Psoas muscle (tissue), 8 donors: ENCODE data around the gene TRIML2. TPM values are rescaled to one million over a fixed set of nuclear protein-coding genes. Genes with fewer than 3 reads are reported as not detected.
"Not testable (repeated sequence)": the region's sequence is repeated elsewhere in the genome, so short reads cannot be mapped to it uniquely, and the experiment has no call there.

Experiments
- ATAC-seq, 4 donors: fragments of 200-7000 bp; cut with Tn5 transposase; one replicate each; pipeline ENCODE4 v1.9.1; 2020; ENCODE audit warnings: moderate library complexity in 3 of 4, mild to moderate bottlenecking in 2 of 4
- DNase-seq, 2 donors: peaks; one replicate each; pipeline ENCODE4 v3.0.0-alpha.2; 2020
- H3K27ac ChIP-seq: fragments of 200-600 bp; one replicate; pipeline ENCODE4 v1.8.0; 2022
- H3K27me3 ChIP-seq, 3 donors: fragments of 200-600 bp in 1 of 3; one replicate each; pipeline versions ENCODE4 v1.6.1 to v1.8.0; 2013 to 2022; ENCODE audit warnings: low read length in 2 of 3, mild to moderate bottlenecking in 2 of 3, moderate library complexity in 1 of 3; ENCODE audit not compliant: insufficient read depth in 3 of 3
- H3K36me3 ChIP-seq, 2 donors: fragments of 200-600 bp in 1 of 2; one replicate each; pipeline versions ENCODE4 v1.6.1 to v1.8.0; 2013 to 2022; ENCODE audit warnings: low read depth in 1 of 2, mild to moderate bottlenecking in 1 of 2, moderate library complexity in 1 of 2; ENCODE audit not compliant: insufficient read depth in 1 of 2
- H3K4me1 ChIP-seq: fragments of 200-600 bp; one replicate; pipeline ENCODE4 v1.8.0; 2022
- H3K4me3 ChIP-seq: fragments of 200-600 bp; one replicate; pipeline ENCODE4 v1.8.0; 2022; ENCODE audit warnings: mild to moderate bottlenecking
- H3K9me3 ChIP-seq: fragments of 200-600 bp; one replicate; pipeline ENCODE4 v1.8.0; 2022
- CTCF ChIP-seq: fragments of 200-600 bp; IDR thresholded peaks from one replicate; pipeline ENCODE4 v1.8.0; 2022; ENCODE audit warnings: antibody characterized with exemption
- WGBS, 3 donors: extraction: QIAGEN DNeasy Blood & Tissue Kit; methylation state at CpG; one replicate each; pipeline versions ENCODE4 v1.1.6 to v1.1.7; 2013; 5-methylcytosine and 5-hydroxymethylcytosine counted together
- intact Hi-C, 2 donors: fragments of 100-400 bp; cut with DNase I; formaldehyde crosslinking; loops; one replicate each; pipeline versions ENCODE4 v1.11.0 to v1.14.2; 2022
- polyA plus RNA-seq, 3 donors: library from polyadenylated mRNA; stranded (reverse); fragments of 200-250 nt; gene quantifications; one replicate each; pipeline ENCODE4 v1.2.3, GENCODE V29; 2013
- total RNA-seq, 4 donors: library from RNA; stranded (reverse); fragmentation: NEBNext Ultra II Directional in 2 of 4; extraction: Animal tissue kit (Norgen Biotek cat#: 25700) in 2 of 4; gene quantifications; one replicate each; pipeline versions ENCODE4 v1.2.1 to v1.2.4, GENCODE V29; 2021 to 2023
- donor health status: healthy with polysubstance abuse.
- donor health status: DM: no; HTN: no; CAD: no; lungs with moderate emphysema.
- donor health status: Bipolar disorder and iron deficiency.
- donor health status: healthy.
- donor health status: DM: yes; HTN: yes; CAD: no.
- donor health status: DM: no; HTN: no; CAD: no.
- donor health status: DM: no; HTN: no; CAD: no.
- donor health status: DM: yes; HTN: yes; CAD: no.

The TRIML2 gene
- total and polyA plus RNA-seq, 7 donors: not detected

GRCh38 chr4:188061083-188061482, 48.3 kb downstream of the TRIML2 start:
- Histone ChIP-seq H3K27ac (no peak overlapping the region), H3K4me1 (no peaks in the 10 kb centered on the region), H3K9me3 (no peaks in the 10 kb centered on the region), H3K27me3 (no peaks in the 10 kb centered on the region), H3K4me3 (no peak overlapping the region), H3K36me3 (no peaks in the 10 kb centered on the region)
- intact Hi-C loops: no loop called here
- DNase-seq: no peak
- ATAC-seq: no peak
- no peak for TF ChIP-seq CTCF
- WGBS, 3 donors: 91 to 94% (median 92%) methylated on average over 14 of the region's 14 CpGs

- intact Hi-C loops: no loop called here
- Histone ChIP-seq H3K27ac (no peak overlapping the region), H3K27me3 (no peaks in the 10 kb centered on the region), H3K36me3 (no peaks in the 10 kb centered on the region), H3K4me3 (no peak overlapping the region), H3K4me1 (no peaks in the 10 kb centered on the region), H3K9me3 (no peaks in the 10 kb centered on the region)
- DNase-seq (no peak), ATAC-seq (no peak)
- 77 to 83% (median 78%) methylated on average over 9 of the region's 9 CpGs for WGBS, 3 donors
- no peak for TF ChIP-seq CTCF
Observed at GRCh38 chr4:188053302-188053701, 56.1 kb downstream of the TRIML2 start.

GRCh38 chr4:188046657-188047056, 62.7 kb downstream of the TRIML2 start:
- WGBS, 3 donors: 52 to 54% (median 53%) methylated on average over 3 of the region's 3 CpGs
- intact Hi-C loops: no loop called here
- no peak for ATAC-seq

GRCh38 chr4:188045461-188045860, 63.9 kb downstream of the TRIML2 start:
- DNase-seq, intact Hi-C loops, H3K4me3 ChIP-seq, H3K4me1 ChIP-seq, H3K36me3 ChIP-seq, H3K27me3 ChIP-seq, ATAC-seq, H3K9me3 ChIP-seq, H3K27ac ChIP-seq: not testable (repeated sequence)
- WGBS, 3 donors: 89 to 96% (median 92%) methylated on average over 10 of the region's 10 CpGs

More at GRCh38 chr4:188046657-188047056, 62.7 kb downstream of the TRIML2 start:
- Histone ChIP-seq H3K4me1 (no peaks in the 10 kb centered on the region), H3K27ac (no peak overlapping the region), H3K4me3 (no peak overlapping the region), H3K27me3 (no peaks in the 10 kb centered on the region), H3K9me3 (no peaks in the 10 kb centered on the region), H3K36me3 (no peaks in the 10 kb centered on the region)
- no peak for DNase-seq
- TF ChIP-seq CTCF: no peak

- intact Hi-C loops: no loop called here
- no peak for TF ChIP-seq CTCF
- Histone ChIP-seq H3K4me1 (no peaks in the 10 kb centered on the region), H3K27ac (no peak overlapping the region), H3K9me3 (no peaks in the 10 kb centered on the region), H3K36me3 (no peaks in the 10 kb centered on the region), H3K27me3 (no peaks in the 10 kb centered on the region), H3K4me3 (no peak overlapping the region)
- ATAC-seq: no peak
- WGBS, 3 donors: 92 to 97% (median 92%) methylated on average over 5 of the region's 5 CpGs
- no peak for DNase-seq
Observed at GRCh38 chr4:188043154-188043553, 66.2 kb downstream of the TRIML2 start.
